Stomach (tissue), 9 donors: ENCODE results near the gene CLTCL1. TPM values are rescaled to one million over a fixed set of nuclear protein-coding genes. Genes with fewer than 3 reads are reported as not detected.
A peak's percentile ranks its signal among the peaks of the same experiment; 100 is the strongest.

Experiments
- DNase-seq, 2 donors: peaks; one replicate each; pipeline versions ENCODE4 v3.0.0 to v3.0.0-alpha.2; 2013 to 2019
- H3K27ac ChIP-seq, 5 donors: fragments of 200-600 bp in 4 of 5; sonication (generic) in 4 of 5; one replicate each; pipeline ENCODE4 v1.5.1; 2013 to 2019; ENCODE audit warnings: mild to moderate bottlenecking in 1 of 5, moderate library complexity in 1 of 5
- H3K27me3 ChIP-seq, 3 donors: fragments of 200-600 bp; sonication (generic); one replicate each; pipeline ENCODE4 v1.5.1; 2017 to 2019; ENCODE audit warnings: mixed run types in 1 of 3
- H3K36me3 ChIP-seq, 4 donors: fragments of 200-600 bp; sonication (generic); 1 replicate in 3 of 4; 2 replicates in 1 of 4; pipeline ENCODE4 v1.5.1; 2016 to 2019
- H3K4me1 ChIP-seq, 4 donors: fragments of 200-600 bp; sonication (generic); one replicate each; pipeline ENCODE4 v1.5.1; 2016 to 2019
- H3K4me3 ChIP-seq, 4 donors: fragments of 200-600 bp; sonication (generic) in 3 of 4; one replicate each; pipeline ENCODE4 v1.5.1; 2016 to 2019; ENCODE audit warnings: mild to moderate bottlenecking in 1 of 4
- H3K9me3 ChIP-seq, 4 donors: fragments of 200-600 bp; sonication (generic); one replicate each; pipeline ENCODE4 v1.5.1; 2016 to 2019
- EP300 ChIP-seq: sonication (generic); formaldehyde crosslinking; IDR thresholded peaks from one replicate; pipeline ENCODE4 v1.6.1; 2017; ENCODE audit warnings: antibody characterized with exemption
- POLR2A ChIP-seq, 4 donors: fragments of 450-650 bp; IDR thresholded peaks; one replicate each; pipeline ENCODE4 v1.6.1; 2016; ENCODE audit warnings: antibody characterized with exemption in 4 of 4, control low read depth in 2 of 4, mild to moderate bottlenecking in 1 of 4, moderate library complexity in 1 of 4
- POLR2AphosphoS5 ChIP-seq, 3 donors: sonication (generic); formaldehyde crosslinking; IDR thresholded peaks; one replicate each; pipeline ENCODE4 v1.6.1; 2016; ENCODE audit warnings: antibody characterized with exemption in 3 of 3
- WGBS, 5 donors: extraction: QIAGEN DNeasy Blood & Tissue Kit in 3 of 5; methylation state at CpG; one replicate each; pipeline versions ENCODE4 v1.1.5 to v1.1.7; 2013 to 2018; 5-methylcytosine and 5-hydroxymethylcytosine counted together
- intact Hi-C: fragments of 100-400 bp; cut with DNase I; formaldehyde crosslinking; loops from one replicate; pipeline ENCODE4 v1.15.1; 2023; ENCODE audit warnings: low total_unique reads
- polyA plus RNA-seq, 3 donors: library from polyadenylated mRNA; stranded (reverse); fragments of 200-250 nt; gene quantifications; one replicate each; pipeline ENCODE4 v1.2.3, GENCODE V29; 2013
- total RNA-seq, 5 donors: library from RNA; depleted of rRNA; stranded (reverse); fragments of >200 nt; gene quantifications; one replicate each; pipeline versions ENCODE4 v1.1.0 to v1.2.3, GENCODE V29; 2014 to 2016
- TF ChIP-seq, protein P1 (sequence below), 7 experiments: fragments of 450-650 bp in 4 of 7; fragments of 200-600 bp in 3 of 7; sonication (generic) in 3 of 7; IDR thresholded peaks; one replicate each; pipeline ENCODE4 v1.5.1; 2016 to 2019; ENCODE audit warnings: antibody characterized with exemption in 7 of 7, control low read depth in 2 of 7, mild to moderate bottlenecking in 1 of 7
- donor health status: healthy with polysubstance abuse.
- donor health status: Bipolar disorder and iron deficiency.
- donor health status: healthy.

The CLTCL1 gene
- total and polyA plus RNA-seq, 8 donors = 3.0 to 10.1 (median 4.7) TPM

DNA sequence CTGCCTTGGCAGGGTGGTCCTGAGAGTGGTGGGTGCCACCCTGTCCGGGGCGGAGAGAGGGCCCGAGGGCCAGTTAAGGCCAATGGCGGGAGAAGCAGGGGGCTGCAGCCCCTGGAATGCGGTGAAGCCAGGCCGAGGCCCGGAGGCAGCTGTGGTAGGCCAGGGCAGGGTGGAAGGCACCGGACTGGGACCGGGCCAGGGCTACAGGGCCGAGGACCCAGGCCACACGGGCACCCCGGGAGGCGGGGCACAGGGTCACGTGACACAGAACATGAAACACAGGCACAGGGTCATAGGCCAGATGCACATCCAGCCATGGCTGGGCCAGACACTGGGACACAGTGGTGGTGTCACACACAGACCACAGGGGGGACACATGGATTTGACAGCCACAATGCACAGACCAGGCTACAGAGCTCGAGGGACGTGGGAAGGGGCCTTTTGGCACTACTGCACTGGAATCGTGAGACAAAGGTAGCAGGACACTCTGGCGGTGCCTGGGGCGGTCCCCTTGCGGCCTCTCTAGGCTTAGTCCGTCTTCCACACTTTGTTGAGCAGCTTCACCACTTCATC, 115.8 kb downstream of the CLTCL1 start:
- Histone ChIP-seq H3K27me3 (no peaks in the 10 kb centered on the region), H3K4me1 (peaks cover 61 to 78% (median 76%) of the 10 kb centered on the region in 4 donors), H3K36me3 (peaks cover 0 to 4% (median 2%) of the 10 kb centered on the region in 4 donors), H3K9me3 (no peaks in the 10 kb centered on the region), H3K4me3 (no peak overlapping the region), H3K27ac (peak overlapping the region in 1 of 5 donors; percentile 8)
- intact Hi-C loops = no loop called here
- DNase-seq = no peak
- WGBS, 5 donors = 68 to 78% (median 74%) methylated on average over 11 to 21 of the region's 21 CpGs
- TF ChIP-seq POLR2AphosphoS5 (IDR thresholded peaks at IDR 0.05) (no peak), POLR2A (IDR thresholded peaks at IDR 0.05) (no peak), EP300 (no peak)
- TF ChIP-seq, protein P1, sequence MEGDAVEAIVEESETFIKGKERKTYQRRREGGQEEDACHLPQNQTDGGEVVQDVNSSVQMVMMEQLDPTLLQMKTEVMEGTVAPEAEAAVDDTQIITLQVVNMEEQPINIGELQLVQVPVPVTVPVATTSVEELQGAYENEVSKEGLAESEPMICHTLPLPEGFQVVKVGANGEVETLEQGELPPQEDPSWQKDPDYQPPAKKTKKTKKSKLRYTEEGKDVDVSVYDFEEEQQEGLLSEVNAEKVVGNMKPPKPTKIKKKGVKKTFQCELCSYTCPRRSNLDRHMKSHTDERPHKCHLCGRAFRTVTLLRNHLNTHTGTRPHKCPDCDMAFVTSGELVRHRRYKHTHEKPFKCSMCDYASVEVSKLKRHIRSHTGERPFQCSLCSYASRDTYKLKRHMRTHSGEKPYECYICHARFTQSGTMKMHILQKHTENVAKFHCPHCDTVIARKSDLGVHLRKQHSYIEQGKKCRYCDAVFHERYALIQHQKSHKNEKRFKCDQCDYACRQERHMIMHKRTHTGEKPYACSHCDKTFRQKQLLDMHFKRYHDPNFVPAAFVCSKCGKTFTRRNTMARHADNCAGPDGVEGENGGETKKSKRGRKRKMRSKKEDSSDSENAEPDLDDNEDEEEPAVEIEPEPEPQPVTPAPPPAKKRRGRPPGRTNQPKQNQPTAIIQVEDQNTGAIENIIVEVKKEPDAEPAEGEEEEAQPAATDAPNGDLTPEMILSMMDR (IDR thresholded peaks at IDR 0.05) = no peak

GRCh38 chr22:19175026-19175601, 116.4 kb downstream of the CLTCL1 start:
- Histone ChIP-seq H3K9me3 (no peaks in the 10 kb centered on the region), H3K27ac (peak overlapping the region in 4 of 5 donors; percentile 32 to 49 (median 36)), H3K4me3 (no peak overlapping the region), H3K36me3 (peaks cover 0 to 4% (median 2%) of the 10 kb centered on the region in 4 donors), H3K27me3 (peaks cover 0 to 5% (median 3%) of the 10 kb centered on the region in 3 donors), H3K4me1 (peaks cover 67 to 84% (median 82%) of the 10 kb centered on the region in 4 donors)
- no peak for DNase-seq
- 55 to 89% (median 67%) methylated on average over 3 to 7 of the region's 7 CpGs for WGBS, 5 donors
- intact Hi-C loops = no loop called here
- TF ChIP-seq EP300 (no peak), POLR2AphosphoS5 (IDR thresholded peaks at IDR 0.05) (no peak), POLR2A (IDR thresholded peaks at IDR 0.05) (no peak)
- TF ChIP-seq, protein P1 (IDR thresholded peaks at IDR 0.05) = no peak

GRCh38 chr22:19174106-19175025, 117.2 kb downstream of the CLTCL1 start:
- H3K27me3 ChIP-seq = peaks cover 0 to 12% (median 11%) of the 10 kb centered on the region in 3 donors
- WGBS, 5 donors = 36 to 42% (median 41%) methylated on average over 10 to 14 of the region's 14 CpGs
- no peak for DNase-seq
- intact Hi-C loops = no loop called here
- no peak overlapping the region for H3K4me3 ChIP-seq
- peaks cover 0 to 4% (median 2%) of the 10 kb centered on the region in 4 donors for H3K36me3 ChIP-seq
- TF ChIP-seq POLR2A (IDR thresholded peaks at IDR 0.05) = no peak
- TF ChIP-seq EP300 = no peak
- TF ChIP-seq POLR2AphosphoS5 (IDR thresholded peaks at IDR 0.05) = no peak
- TF ChIP-seq, protein P1 (IDR thresholded peaks at IDR 0.05) = no peak
- no peaks in the 10 kb centered on the region for H3K9me3 ChIP-seq
- peak overlapping the region in 4 of 5 donors; percentile 32 to 49 (median 36) for H3K27ac ChIP-seq
- peaks cover 71 to 86% (median 85%) of the 10 kb centered on the region in 4 donors for H3K4me1 ChIP-seq
